SK-N-DZ (cell line): Measurements from ENCODE around the gene TNFSF13B. TPM values are rescaled to one million over a fixed set of nuclear protein-coding genes. Genes with fewer than 3 reads are reported as not detected.
"Not testable (repeated sequence)": the region's sequence is repeated elsewhere in the genome, so short reads cannot be mapped to it uniquely, and the experiment has no call there.

Experiments
- DNase-seq: peaks from one replicate; pipeline ENCODE4 v3.0.0-alpha.2; 2015; ENCODE audit warnings: low spot score
- polyA plus RNA-seq, 2 experiments: library from polyadenylated mRNA; depleted of rRNA; stranded (reverse); fragments of >200 nt; gene quantifications; 2 replicates each; pipeline ENCODE4 v1.2.3, GENCODE V29; 2014

Gene TNFSF13B
- polyA plus RNA-seq (2014; cell fraction: cytosol; rRNA removed): not detected in 2 replicates
- polyA plus RNA-seq (2014; cell fraction: nucleus; rRNA removed): 0.11 TPM in 1 of 2 replicates, not detected in the other

DNA sequence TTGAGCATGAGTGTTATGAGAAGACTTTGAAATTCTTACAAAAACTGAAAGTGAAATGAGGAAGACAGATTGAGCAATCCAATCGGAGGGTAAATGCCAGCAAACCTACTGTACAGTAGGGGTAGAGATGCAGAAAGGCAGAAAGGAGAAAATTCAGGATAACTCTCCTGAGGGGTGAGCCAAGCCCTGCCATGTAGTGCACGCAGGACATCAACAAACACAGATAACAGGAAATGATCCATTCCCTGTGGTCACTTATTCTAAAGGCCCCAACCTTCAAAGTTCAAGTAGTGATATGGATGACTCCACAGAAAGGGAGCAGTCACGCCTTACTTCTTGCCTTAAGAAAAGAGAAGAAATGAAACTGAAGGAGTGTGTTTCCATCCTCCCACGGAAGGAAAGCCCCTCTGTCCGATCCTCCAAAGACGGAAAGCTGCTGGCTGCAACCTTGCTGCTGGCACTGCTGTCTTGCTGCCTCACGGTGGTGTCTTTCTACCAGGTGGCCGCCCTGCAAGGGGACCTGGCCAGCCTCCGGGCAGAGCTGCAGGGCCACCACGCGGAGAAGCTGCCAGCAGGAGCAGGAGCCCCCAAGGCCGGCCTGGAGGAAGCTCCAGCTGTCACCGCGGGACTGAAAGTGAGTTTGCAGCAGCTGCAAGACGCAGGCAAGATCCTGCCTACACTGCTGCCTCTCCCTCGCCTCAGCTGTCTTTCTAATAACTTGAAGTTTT lies at the start of gene TNFSF13B:
TSS of gene TNFSF13B (plus strand) at position 118 of the 728 bp plus-strand sequence. CDS start at position 296, 178 bp downstream.
- DNase-seq: peak; percentile 57

DNA sequence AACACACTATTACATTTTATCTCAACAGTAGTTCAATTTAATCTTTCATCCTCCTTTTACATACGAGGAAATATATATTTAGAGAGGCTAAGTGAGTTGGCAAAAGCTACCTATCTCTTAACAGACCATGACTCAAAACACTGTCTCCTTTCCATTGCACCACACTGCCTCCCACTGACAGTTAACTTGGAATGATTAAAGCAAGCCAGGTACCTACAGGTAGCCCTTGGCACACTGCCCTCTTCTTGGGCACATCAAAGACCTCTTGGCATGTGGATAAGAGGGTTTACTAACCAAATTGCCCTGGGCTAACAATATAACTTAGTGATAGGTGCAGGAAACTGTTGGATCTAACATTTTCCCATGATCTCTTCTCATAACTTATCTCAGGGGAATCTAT lies 49.5 kb upstream of the TNFSF13B start:
- DNase-seq: no peak

- DNase-seq: no peak
Observed at GRCh38 chr13:108223687-108224503, 45.6 kb upstream of the TNFSF13B start.

- no peak for DNase-seq
Observed at GRCh38 chr13:108225440-108225839, 44.1 kb upstream of the TNFSF13B start.

- peak; percentile 72 for DNase-seq
Observed at GRCh38 chr13:108226184-108226583, 43.3 kb upstream of the TNFSF13B start.

DNA sequence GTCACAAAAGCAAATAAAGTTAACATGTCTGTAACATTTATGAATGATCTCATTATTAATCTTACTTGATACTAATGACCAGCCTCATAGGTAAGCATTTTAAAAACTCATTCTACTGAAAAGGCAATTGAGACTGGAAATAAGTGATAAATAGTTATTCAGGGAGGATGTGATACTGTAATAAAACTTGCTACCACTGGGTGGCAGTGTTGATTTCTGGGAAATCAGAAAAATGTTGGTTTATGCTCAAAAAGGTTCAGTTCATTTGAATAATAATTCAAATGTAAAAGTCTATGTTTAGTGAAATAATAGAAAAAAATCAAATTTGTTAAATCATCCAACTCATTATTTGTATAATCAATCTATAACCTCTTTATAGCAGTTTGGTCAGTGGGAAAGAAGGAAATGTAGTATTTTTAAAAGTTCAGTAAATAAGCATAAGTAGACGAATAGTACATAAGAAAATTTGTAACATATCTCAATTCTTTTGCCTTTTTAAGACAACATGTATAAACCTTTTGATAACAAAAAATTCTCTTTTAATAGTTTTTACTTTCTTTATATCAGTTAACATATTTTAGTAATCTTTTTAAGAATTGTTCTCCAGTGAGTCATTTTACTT lies 41.8 kb upstream of the TNFSF13B start:
- DNase-seq: peak; percentile 37

DNA sequence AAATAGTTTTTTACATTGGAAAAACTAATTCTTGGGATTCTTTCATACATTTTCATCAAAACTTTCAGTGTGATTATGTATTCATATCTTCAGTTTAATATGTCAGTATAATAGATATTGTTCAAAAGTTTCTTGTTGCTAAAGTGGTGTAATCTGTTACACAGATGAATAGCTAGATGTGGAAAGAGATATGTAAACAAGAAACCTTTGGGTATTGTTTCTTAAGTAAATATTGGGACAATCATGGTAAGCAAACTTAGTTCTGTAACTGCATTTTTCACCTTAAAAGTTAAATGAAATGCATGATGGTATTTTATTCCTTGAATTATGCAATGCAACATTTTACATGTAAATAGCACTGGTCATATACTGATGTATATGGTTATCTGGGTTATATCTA lies 39.1 kb upstream of the TNFSF13B start:
- no peak for DNase-seq

GRCh38 chr13:108249150-108249549 lies 20.4 kb upstream of the TNFSF13B start:
- no peak for DNase-seq

DNA sequence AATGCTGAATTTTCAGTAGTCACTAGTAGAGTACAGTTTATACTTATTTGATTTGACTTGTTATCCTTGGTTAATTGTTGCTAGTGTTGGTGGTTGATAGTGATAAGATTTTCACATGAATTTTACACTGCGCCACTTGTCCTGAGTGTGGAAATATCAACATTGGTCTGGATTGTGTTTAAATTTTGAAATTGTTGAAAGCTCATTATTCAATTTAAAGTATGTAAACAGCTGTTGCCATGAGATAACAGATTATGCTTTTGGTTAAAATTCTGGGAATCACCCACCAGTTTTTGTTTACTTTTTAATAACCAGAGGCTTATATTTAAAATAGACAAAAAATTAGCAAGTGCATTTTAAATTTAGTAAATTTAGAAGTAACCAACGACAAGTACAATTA lies 12.3 kb upstream of the TNFSF13B start:
- DNase-seq: no peak

GRCh38 chr13:108263621-108264355 lies 5.7 kb upstream of the TNFSF13B start:
- DNase-seq: no peak

GRCh38 chr13:108266321-108266990 lies 3.1 kb upstream of the TNFSF13B start:
- peak; percentile 11 for DNase-seq

DNA sequence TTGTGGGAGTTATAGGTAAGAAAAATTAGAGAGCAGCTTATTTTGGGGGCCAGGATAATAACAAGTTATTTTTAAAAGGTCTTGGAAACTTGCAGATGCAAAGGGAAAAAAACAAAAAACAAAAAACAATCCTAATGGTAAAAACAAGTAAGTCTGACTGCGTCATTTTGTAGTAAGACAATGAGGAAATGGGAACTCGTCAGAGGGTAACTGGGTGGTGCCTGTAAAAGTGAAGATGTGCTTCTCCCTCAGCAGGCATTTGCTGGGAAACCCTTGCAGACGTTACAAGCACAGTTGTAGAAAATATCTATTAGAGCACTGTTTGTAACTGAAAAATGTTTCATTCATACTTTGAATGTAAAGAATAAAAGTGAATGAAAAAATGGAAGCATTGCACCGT lies 2.2 kb upstream of the TNFSF13B start:
- DNase-seq: no peak

- DNase-seq: not testable (repeated sequence)
Observed at GRCh38 chr13:108267855-108268254, 1.7 kb upstream of the TNFSF13B start.

- DNase-seq: no peak
Observed at GRCh38 chr13:108268466-108269112, 929 bp upstream of the TNFSF13B start.

DNA sequence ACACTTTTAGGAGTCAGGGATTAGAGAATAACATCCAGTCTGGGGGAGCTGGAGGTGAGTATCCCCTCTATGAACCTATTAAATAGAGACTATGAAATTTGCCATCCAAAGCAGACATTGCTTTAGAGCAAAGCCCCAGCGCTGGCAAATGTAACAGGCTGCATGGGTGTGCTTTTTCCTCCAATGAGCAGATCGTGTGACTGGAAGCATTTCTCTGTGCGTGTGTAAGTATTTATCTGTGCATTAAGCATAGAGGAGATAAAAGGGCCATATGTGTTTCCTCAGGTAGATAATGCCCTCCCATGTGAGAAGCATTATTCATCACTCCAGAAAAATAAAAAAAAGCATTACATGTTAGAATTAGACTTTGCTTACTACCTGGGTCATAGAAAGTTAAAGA lies 924 bp downstream of the TNFSF13B start:
- DNase-seq: peak; percentile 23

DNA sequence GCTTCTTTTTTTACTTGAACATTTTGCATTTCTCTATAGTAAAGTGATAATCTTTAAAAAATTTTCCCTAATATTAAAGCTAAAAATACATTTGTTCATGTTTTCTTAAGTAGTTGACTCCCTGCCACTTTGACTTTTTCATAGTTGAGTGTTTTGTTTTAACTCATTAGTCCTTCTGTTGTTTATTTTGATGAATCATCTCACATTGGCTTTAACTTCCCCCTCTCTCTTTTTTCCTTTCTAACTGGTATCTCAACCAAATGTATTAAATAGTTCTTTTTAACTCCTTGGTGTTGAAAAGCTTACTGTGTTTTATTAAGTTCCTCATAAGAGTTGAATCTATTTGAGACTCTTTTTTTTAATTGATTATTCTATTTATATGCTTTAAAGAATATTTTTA lies 2.8 kb downstream of the TNFSF13B start:
- DNase-seq: no peak

DNA sequence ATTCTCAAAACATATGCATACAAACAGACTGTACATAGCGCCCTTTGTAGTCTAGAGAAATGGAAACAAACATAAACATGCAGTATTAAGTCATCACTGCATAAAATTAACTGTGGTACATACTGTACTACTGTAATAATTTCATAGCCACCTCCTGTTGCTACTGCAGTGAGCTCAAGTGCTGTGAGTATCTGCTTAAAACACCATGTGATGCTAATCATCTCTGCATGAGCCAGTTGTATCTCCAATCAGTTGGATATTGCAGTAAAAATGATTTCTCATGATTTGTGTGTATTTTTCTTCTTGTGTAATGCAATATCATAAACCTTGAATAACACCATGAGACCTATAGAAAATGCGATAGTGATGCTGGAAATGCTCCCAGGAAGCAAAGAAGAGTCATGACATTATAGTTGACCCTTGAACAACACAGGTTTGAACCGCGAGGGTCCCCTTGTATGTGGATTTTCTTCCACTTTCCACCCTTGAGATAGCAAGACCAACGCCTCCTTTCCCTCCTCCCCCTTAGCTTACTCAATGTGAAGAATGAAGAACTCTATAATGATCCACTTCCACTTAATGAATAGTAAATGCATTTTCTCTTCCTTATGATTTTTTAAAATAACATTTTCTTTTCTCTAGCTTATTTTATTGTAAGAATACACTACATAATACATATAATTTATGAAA lies 4.1 kb downstream of the TNFSF13B start:
- no peak for DNase-seq

- no peak for DNase-seq
Observed at GRCh38 chr13:108274718-108275117, 5.2 kb downstream of the TNFSF13B start.

- DNase-seq: no peak
Observed at GRCh38 chr13:108276060-108276459, 6.5 kb downstream of the TNFSF13B start.

DNA sequence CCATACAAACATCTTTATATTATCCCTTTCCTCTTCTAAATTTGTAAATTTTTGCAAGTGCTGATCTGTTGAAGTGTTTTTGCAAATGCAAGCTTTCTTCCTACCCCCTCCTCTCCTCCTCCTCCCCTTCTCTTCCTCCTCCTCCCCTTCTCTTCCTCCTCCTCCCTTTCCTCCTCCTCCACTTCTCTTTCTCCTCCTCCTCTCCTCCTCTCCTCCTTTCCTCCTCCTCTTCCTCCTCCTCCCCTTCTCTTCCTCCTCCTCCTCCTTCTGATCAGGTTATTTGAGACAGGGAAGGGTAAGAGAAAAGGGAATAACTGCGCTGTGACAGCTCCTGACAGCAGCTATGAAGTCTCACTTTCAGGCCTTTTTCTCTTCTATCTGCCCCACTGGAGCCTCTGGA lies 8.9 kb downstream of the TNFSF13B start:
- no peak for DNase-seq
